SK-N-SH treated with all-trans-retinoic acid at 6 μM for 48 hours (cell line): ENCODE measurements around the gene LRIF1.

Experiments
- ATAC-seq: fragments of 200-7000 bp; cut with Tn5 transposase; 3 replicates; pipeline ENCODE4 v1.9.1; 2020; ENCODE audit warnings: mild to moderate bottlenecking, moderate library complexity
- ARNTL ChIP-seq: fragments of 450-650 bp; formaldehyde crosslinking; IDR thresholded peaks from 2 replicates; pipeline ENCODE4 v1.5.0; 2020; ENCODE audit warnings: low read depth, mild to moderate bottlenecking, moderate library complexity, borderline replicate concordance
- BACH2 ChIP-seq: fragments of 250-450 bp; sonication (Bioruptor Pico); IDR thresholded peaks from 2 replicates; pipeline ENCODE4 v1.9.0; 2021; ENCODE audit warnings: mild to moderate bottlenecking, borderline replicate concordance
- CREB5 ChIP-seq: fragments of 250-450 bp; sonication (Bioruptor Pico); IDR thresholded peaks from 2 replicates; pipeline ENCODE4 v1.5.1; 2020; ENCODE audit warnings: low read depth, mild to moderate bottlenecking, moderate library complexity
- CSDC2 ChIP-seq: fragments of 250-450 bp; sonication (Bioruptor Pico); IDR thresholded peaks from 2 replicates; pipeline ENCODE4 v1.5.0; 2020; ENCODE audit warnings: mild to moderate bottlenecking, moderate library complexity
- CSRNP3 ChIP-seq: fragments of 250-450 bp; sonication (Bioruptor Pico); IDR thresholded peaks from 2 replicates; pipeline ENCODE4 v1.5.1; 2021; ENCODE audit warnings: mild to moderate bottlenecking, moderate library complexity
- ESRRG ChIP-seq: fragments of 250-450 bp; sonication (Bioruptor Pico); IDR thresholded peaks from 2 replicates; pipeline ENCODE4 v1.6.1; 2021; ENCODE audit warnings: mild to moderate bottlenecking
- GLIS3 ChIP-seq: fragments of 250-450 bp; sonication (Bioruptor Pico); IDR thresholded peaks from 2 replicates; pipeline ENCODE4 v1.5.0; 2020; ENCODE audit warnings: mild to moderate bottlenecking, moderate library complexity
- ISL1 ChIP-seq: fragments of 250-450 bp; sonication (Bioruptor Pico); IDR thresholded peaks from 2 replicates; pipeline ENCODE4 v2.1.2; 2022; ENCODE audit warnings: mild to moderate bottlenecking, moderate library complexity
- OSR1 ChIP-seq: fragments of 250-450 bp; sonication (Bioruptor Pico); IDR thresholded peaks from 2 replicates; pipeline ENCODE4 v1.8.0; 2022; ENCODE audit warnings: moderate library complexity, mild to moderate bottlenecking, inconsistent platforms
- PATZ1 ChIP-seq: fragments of 250-450 bp; sonication (Bioruptor Pico); IDR thresholded peaks from 2 replicates; pipeline ENCODE4 v1.8.0; 2020; ENCODE audit warnings: mild to moderate bottlenecking, moderate library complexity, borderline replicate concordance
- POU6F1 ChIP-seq: fragments of 250-450 bp; sonication (Bioruptor Pico); IDR thresholded peaks from 2 replicates; pipeline ENCODE4 v1.8.0; 2021; ENCODE audit warnings: low read depth, mild to moderate bottlenecking, moderate library complexity, borderline replicate concordance
- PPARA ChIP-seq: fragments of 250-450 bp; sonication (Bioruptor Pico); IDR thresholded peaks from 2 replicates; pipeline ENCODE4 v1.5.0; 2020; ENCODE audit warnings: mild to moderate bottlenecking, borderline replicate concordance
- RARB ChIP-seq: fragments of 250-450 bp; sonication (Bioruptor Pico); IDR thresholded peaks from 2 replicates; pipeline ENCODE4 v1.8.0; 2021; ENCODE audit warnings: mild to moderate bottlenecking, moderate library complexity
- SNAI2 ChIP-seq: fragments of 250-450 bp; sonication (Bioruptor Pico); IDR thresholded peaks from 2 replicates; pipeline ENCODE4 v1.5.0; 2020; ENCODE audit warnings: mild to moderate bottlenecking, moderate library complexity
- TCF4 ChIP-seq: fragments of 250-450 bp; sonication (Bioruptor Pico); IDR thresholded peaks from 2 replicates; pipeline ENCODE4 v1.8.0; 2021; ENCODE audit warnings: mild to moderate bottlenecking, moderate library complexity, borderline replicate concordance
- TOX ChIP-seq: fragments of 250-450 bp; sonication (Bioruptor Pico); IDR thresholded peaks from 2 replicates; pipeline ENCODE4 v1.8.0; 2021; ENCODE audit warnings: mild to moderate bottlenecking, moderate library complexity, borderline replicate concordance
- TSHZ2 ChIP-seq: fragments of 250-450 bp; sonication (Bioruptor Pico); IDR thresholded peaks from 2 replicates; pipeline ENCODE4 v1.5.0; 2020; ENCODE audit warnings: mild to moderate bottlenecking, moderate library complexity
- ZC3H10 ChIP-seq: fragments of 250-450 bp; sonication (Bioruptor Pico); IDR thresholded peaks from 2 replicates; pipeline ENCODE4 v1.5.1; 2021; ENCODE audit warnings: mild to moderate bottlenecking, moderate library complexity
- ZFP3 ChIP-seq: fragments of 250-450 bp; sonication (Bioruptor Pico); IDR thresholded peaks from 2 replicates; pipeline ENCODE4 v1.5.0; 2020; ENCODE audit warnings: mild to moderate bottlenecking, moderate library complexity
- ZFP30 ChIP-seq: fragments of 450-650 bp; formaldehyde crosslinking; IDR thresholded peaks from 2 replicates; pipeline ENCODE4 v1.5.0; 2022; ENCODE audit warnings: mild to moderate bottlenecking, moderate library complexity
- ZNF565 ChIP-seq: fragments of 450-650 bp; formaldehyde crosslinking; conservative IDR thresholded peaks from 2 replicates; pipeline ENCODE4 v1.5.0; 2020; ENCODE audit warnings: low read depth, mild to moderate bottlenecking, moderate library complexity
- ZNF70 ChIP-seq: fragments of 450-650 bp; formaldehyde crosslinking; IDR thresholded peaks from 2 replicates; pipeline ENCODE4 v1.5.0; 2020; ENCODE audit warnings: mild to moderate bottlenecking, moderate library complexity
- ZNF8 ChIP-seq: fragments of 450-650 bp; formaldehyde crosslinking; IDR thresholded peaks from 2 replicates; pipeline ENCODE4 v1.5.0; 2020; ENCODE audit warnings: mild to moderate bottlenecking, moderate library complexity

The LRIF1 gene

GRCh38 chr1:110914676-110915075 is 49.0 kb downstream of the LRIF1 start (continued):
- no peak for TF ChIP-seq ESRRG (CRISPR knock-in tag)
- TF ChIP-seq, all 23 proteins: peak for 0

GRCh38 chr1:110912784-110913183 is 50.9 kb downstream of the LRIF1 start:
- no peak for ATAC-seq
- TF ChIP-seq ZNF8 (CRISPR knock-in tag): no peak
- TF ChIP-seq ISL1 (CRISPR knock-in tag): no peak
- no peak for TF ChIP-seq CSDC2 (CRISPR knock-in tag)
- no peak for TF ChIP-seq ZFP30 (CRISPR knock-in tag)
- TF ChIP-seq ESRRG (CRISPR knock-in tag): no peak
- TF ChIP-seq POU6F1: no peak
- TF ChIP-seq OSR1 (CRISPR knock-in tag): no peak
- no peak for TF ChIP-seq ZC3H10 (CRISPR knock-in tag)
- TF ChIP-seq PPARA (CRISPR knock-in tag): no peak
- TF ChIP-seq CREB5: no peak
- no peak for TF ChIP-seq TCF4 (CRISPR knock-in tag)
- TF ChIP-seq TOX: no peak
- TF ChIP-seq TSHZ2 (CRISPR knock-in tag): no peak
- no peak for TF ChIP-seq GLIS3 (CRISPR knock-in tag)
- no peak for TF ChIP-seq PATZ1
- no peak for TF ChIP-seq SNAI2 (CRISPR knock-in tag)
- TF ChIP-seq ZFP3 (CRISPR knock-in tag): no peak
- TF ChIP-seq RARB: no peak
- no peak for TF ChIP-seq CSRNP3 (CRISPR knock-in tag)

GRCh38 chr1:110903853-110904500 is 59.7 kb downstream of the LRIF1 start:
- TF ChIP-seq ZNF8 (CRISPR knock-in tag) (no peak), GLIS3 (CRISPR knock-in tag) (no peak), ZFP3 (CRISPR knock-in tag) (no peak)
- ATAC-seq: no peak

- no peak for ATAC-seq
- TF ChIP-seq BACH2 (CRISPR knock-in tag): no peak
- TF ChIP-seq ZNF565: no peak
- no peak for TF ChIP-seq POU6F1
- no peak for TF ChIP-seq ZNF70 (CRISPR knock-in tag)
- TF ChIP-seq GLIS3 (CRISPR knock-in tag): no peak
- no peak for TF ChIP-seq ISL1 (CRISPR knock-in tag)
- no peak for TF ChIP-seq SNAI2 (CRISPR knock-in tag)
- no peak for TF ChIP-seq OSR1 (CRISPR knock-in tag)
- no peak for TF ChIP-seq ZC3H10 (CRISPR knock-in tag)
- TF ChIP-seq TCF4 (CRISPR knock-in tag): no peak
- TF ChIP-seq ZFP30 (CRISPR knock-in tag): no peak
- no peak for TF ChIP-seq TOX
- no peak for TF ChIP-seq ESRRG (CRISPR knock-in tag)
- no peak for TF ChIP-seq ZNF8 (CRISPR knock-in tag)
- TF ChIP-seq RARB: no peak
- no peak for TF ChIP-seq ARNTL
These were observed 60.8 kb downstream of the LRIF1 start for GRCh38 chr1:110902820-110903463.
